Hypothalamus (tissue), 51 donors: ENCODE results near the gene KATNAL1.
"Not testable (repeated sequence)": the region's sequence is repeated elsewhere in the genome, so short reads cannot be mapped to it uniquely, and the experiment has no call there.

ENCODE experiments used
- DNase-seq, 51 donors: peaks; one replicate each; lab custom pipeline; 2025; lab: John Stamatoyannopoulos, UW

KATNAL1 gene

GRCh38 chr13:30300596-30300995 is 6.8 kb downstream of the KATNAL1 start:
- DNase-seq, result no peak

- DNase-seq, result no peak
These were observed 7.6 kb downstream of the KATNAL1 start for GRCh38 chr13:30299786-30300185.

- DNase-seq, result no peak
These were observed 12.2 kb downstream of the KATNAL1 start for GRCh38 chr13:30295116-30295515.

- no peak for DNase-seq
These were observed 13.3 kb downstream of the KATNAL1 start for GRCh38 chr13:30294004-30294403.

- DNase-seq, result no peak
These were observed 15.0 kb downstream of the KATNAL1 start for GRCh38 chr13:30292325-30292724.

- DNase-seq, result no peak
These were observed 16.4 kb downstream of the KATNAL1 start for GRCh38 chr13:30290812-30291436.

GRCh38 chr13:30289533-30289932 is 17.8 kb downstream of the KATNAL1 start:
- no peak for DNase-seq

- not testable (repeated sequence) for DNase-seq
These were observed 21.3 kb downstream of the KATNAL1 start for GRCh38 chr13:30286059-30286458.

- DNase-seq, result no peak
These were observed 31.2 kb downstream of the KATNAL1 start for GRCh38 chr13:30276178-30276577.

- DNase-seq, result no peak
These were observed 33.3 kb downstream of the KATNAL1 start for GRCh38 chr13:30274083-30274482.

GRCh38 chr13:30270035-30270434 is 37.3 kb downstream of the KATNAL1 start:
- not testable (repeated sequence) for DNase-seq

GRCh38 chr13:30268673-30269072 is 38.7 kb downstream of the KATNAL1 start:
- no peak for DNase-seq

GRCh38 chr13:30266756-30267155 is 40.6 kb downstream of the KATNAL1 start:
- no peak for DNase-seq

- not testable (repeated sequence) for DNase-seq
These were observed 48.1 kb downstream of the KATNAL1 start for GRCh38 chr13:30259149-30259733.

GRCh38 chr13:30257468-30258099 is 49.8 kb downstream of the KATNAL1 start:
- peak in 22 of 51 donors; percentile 1 to 53 (median 16) for DNase-seq

- no peak for DNase-seq
These were observed 50.5 kb downstream of the KATNAL1 start for GRCh38 chr13:30256713-30257467.

- no peak for DNase-seq
These were observed 51.7 kb downstream of the KATNAL1 start for GRCh38 chr13:30255696-30256095.

- no peak for DNase-seq
These were observed 53.5 kb downstream of the KATNAL1 start for GRCh38 chr13:30253830-30254229.

GRCh38 chr13:30247406-30247805 is 59.9 kb downstream of the KATNAL1 start:
- no peak for DNase-seq

GRCh38 chr13:30241532-30241931 is 65.8 kb downstream of the KATNAL1 start:
- DNase-seq, result no peak

GRCh38 chr13:30240608-30241007 is 66.7 kb downstream of the KATNAL1 start:
- no peak for DNase-seq
